Measurements from ENCODE around the gene ZNF212. TPM values are rescaled to one million over a fixed set of nuclear protein-coding genes. Genes with fewer than 3 reads are reported as not detected.

ZNF212 gene
- total RNA-seq, 2 donors from 2014 or later: 15.8 to 17.6 TPM

- no peaks in the 10 kb centered on the region for H3K9me3 Mint-ChIP-seq
- H3K9me3 ChIP-seq (ENCODE audit: control insufficient read depth, low read length): no peaks in the 10 kb centered on the region
- H3K4me1 ChIP-seq (ENCODE audit: control insufficient read depth, insufficient read depth, low read length): no peaks in the 10 kb centered on the region
- no peak for DNase-seq
- no peak overlapping the region for H3K4me3 Mint-ChIP-seq
- TF ChIP-seq, protein P1, sequence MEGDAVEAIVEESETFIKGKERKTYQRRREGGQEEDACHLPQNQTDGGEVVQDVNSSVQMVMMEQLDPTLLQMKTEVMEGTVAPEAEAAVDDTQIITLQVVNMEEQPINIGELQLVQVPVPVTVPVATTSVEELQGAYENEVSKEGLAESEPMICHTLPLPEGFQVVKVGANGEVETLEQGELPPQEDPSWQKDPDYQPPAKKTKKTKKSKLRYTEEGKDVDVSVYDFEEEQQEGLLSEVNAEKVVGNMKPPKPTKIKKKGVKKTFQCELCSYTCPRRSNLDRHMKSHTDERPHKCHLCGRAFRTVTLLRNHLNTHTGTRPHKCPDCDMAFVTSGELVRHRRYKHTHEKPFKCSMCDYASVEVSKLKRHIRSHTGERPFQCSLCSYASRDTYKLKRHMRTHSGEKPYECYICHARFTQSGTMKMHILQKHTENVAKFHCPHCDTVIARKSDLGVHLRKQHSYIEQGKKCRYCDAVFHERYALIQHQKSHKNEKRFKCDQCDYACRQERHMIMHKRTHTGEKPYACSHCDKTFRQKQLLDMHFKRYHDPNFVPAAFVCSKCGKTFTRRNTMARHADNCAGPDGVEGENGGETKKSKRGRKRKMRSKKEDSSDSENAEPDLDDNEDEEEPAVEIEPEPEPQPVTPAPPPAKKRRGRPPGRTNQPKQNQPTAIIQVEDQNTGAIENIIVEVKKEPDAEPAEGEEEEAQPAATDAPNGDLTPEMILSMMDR (conservative IDR thresholded peaks at IDR 0.05): no peak
- no peaks in the 10 kb centered on the region for H3K4me1 Mint-ChIP-seq
- no peak overlapping the region for H3K9ac ChIP-seq (ENCODE audit: extremely low read depth, low read length, poor library complexity, severe bottlenecking)
- H3K27me3 ChIP-seq (ENCODE audit: control insufficient read depth, insufficient read depth, low read length, poor library complexity, severe bottlenecking): no peaks in the 10 kb centered on the region
- H3K27ac ChIP-seq (ENCODE audit: low read depth, low read length): no peak overlapping the region
- 88 to 92% methylated on average over 3 of the region's 5 CpGs for WGBS, 2 experiments (ENCODE audit: insufficient coverage in 1 of 2, insufficient read length in 1 of 2)
- no peak overlapping the region for H3K27ac Mint-ChIP-seq
- no peaks in the 10 kb centered on the region for H3K27me3 Mint-ChIP-seq (ENCODE audit: insufficient read depth)
- no peak overlapping the region for H3K4me3 ChIP-seq (ENCODE audit: low read length)
- peaks cover 51% of the 10 kb centered on the region for H3K36me3 ChIP-seq (ENCODE audit: control insufficient read depth, insufficient read depth, low read length)
- peaks cover 41% of the 10 kb centered on the region for H3K36me3 Mint-ChIP-seq (ENCODE audit: low read depth)
These were observed 15.7 kb downstream of the ZNF212 start for GRCh38 chr7:149255174-149255573.

- H3K36me3 Mint-ChIP-seq (ENCODE audit: low read depth): peaks cover 33% of the 10 kb centered on the region
- no peak overlapping the region for H3K4me3 ChIP-seq (ENCODE audit: low read length)
- H3K9ac ChIP-seq (ENCODE audit: extremely low read depth, low read length, poor library complexity, severe bottlenecking): no peak overlapping the region
- TF ChIP-seq, protein P1 (conservative IDR thresholded peaks at IDR 0.05): no peak
- no peaks in the 10 kb centered on the region for H3K4me1 ChIP-seq (ENCODE audit: control insufficient read depth, insufficient read depth, low read length)
- H3K4me1 Mint-ChIP-seq: no peaks in the 10 kb centered on the region
- H3K4me3 Mint-ChIP-seq: no peak overlapping the region
- DNase-seq: no peak
- H3K27ac Mint-ChIP-seq: no peak overlapping the region
- H3K27ac ChIP-seq (ENCODE audit: low read depth, low read length): no peak overlapping the region
- no peaks in the 10 kb centered on the region for H3K27me3 ChIP-seq (ENCODE audit: control insufficient read depth, insufficient read depth, low read length, poor library complexity, severe bottlenecking)
- H3K9me3 ChIP-seq (ENCODE audit: control insufficient read depth, low read length): no peaks in the 10 kb centered on the region
- no peaks in the 10 kb centered on the region for H3K9me3 Mint-ChIP-seq
- H3K36me3 ChIP-seq (ENCODE audit: control insufficient read depth, insufficient read depth, low read length): peaks cover 45% of the 10 kb centered on the region
- H3K27me3 Mint-ChIP-seq (ENCODE audit: insufficient read depth): peaks cover 3% of the 10 kb centered on the region
- 90 to 100% methylated on average over 2 to 4 of the region's 4 CpGs for WGBS, 2 experiments (ENCODE audit: insufficient coverage in 1 of 2, insufficient read length in 1 of 2)
These were observed 17.1 kb downstream of the ZNF212 start for GRCh38 chr7:149256568-149256967.

DNA sequence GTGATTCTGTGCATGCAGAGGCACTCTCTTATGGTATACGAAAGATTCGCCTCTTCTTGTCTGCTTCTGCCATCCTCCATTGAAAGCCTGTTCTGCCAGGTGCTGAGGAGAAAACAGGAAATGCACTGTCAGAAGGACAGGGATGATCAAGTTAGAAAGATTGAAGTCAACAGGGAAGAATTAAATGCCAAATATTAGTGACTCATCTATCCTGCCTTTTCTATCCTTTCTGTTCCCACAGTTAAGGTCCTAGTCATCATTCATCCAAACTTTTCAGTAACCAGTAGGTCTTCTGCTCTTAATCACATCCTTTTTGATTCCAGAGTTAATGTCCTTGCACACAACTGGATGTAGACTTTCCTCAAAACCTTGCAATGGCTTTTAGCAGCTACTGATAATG lies 17.7 kb downstream of the ZNF212 start:
- DNase-seq: no peak
- no peaks in the 10 kb centered on the region for H3K9me3 ChIP-seq (ENCODE audit: control insufficient read depth, low read length)
- Mint-ChIP-seq H3K4me3 (no peak overlapping the region), H3K4me1 (no peaks in the 10 kb centered on the region), H3K27ac (no peak overlapping the region), H3K36me3 (ENCODE audit: low read depth) (peaks cover 30% of the 10 kb centered on the region), H3K9me3 (no peaks in the 10 kb centered on the region), H3K27me3 (ENCODE audit: insufficient read depth) (peaks cover 3% of the 10 kb centered on the region)
- no peak overlapping the region for H3K4me3 ChIP-seq (ENCODE audit: low read length)
- peaks cover 39% of the 10 kb centered on the region for H3K36me3 ChIP-seq (ENCODE audit: control insufficient read depth, insufficient read depth, low read length)
- 90 to 100% methylated on average over 2 of the region's 2 CpGs for WGBS, 2 experiments (ENCODE audit: insufficient coverage in 1 of 2, insufficient read length in 1 of 2)
- H3K4me1 ChIP-seq (ENCODE audit: control insufficient read depth, insufficient read depth, low read length): no peaks in the 10 kb centered on the region
- no peak overlapping the region for H3K9ac ChIP-seq (ENCODE audit: extremely low read depth, low read length, poor library complexity, severe bottlenecking)
- TF ChIP-seq, protein P1 (conservative IDR thresholded peaks at IDR 0.05): no peak
- no peaks in the 10 kb centered on the region for H3K27me3 ChIP-seq (ENCODE audit: control insufficient read depth, insufficient read depth, low read length, poor library complexity, severe bottlenecking)
- no peak overlapping the region for H3K27ac ChIP-seq (ENCODE audit: low read depth, low read length)

Measured in endodermal cell (in vitro differentiated cells).